Brain microvascular endothelial cell (primary cell): ENCODE measurements around the gene RSBN1L.
"Not testable (repeated sequence)": the region's sequence is repeated elsewhere in the genome, so short reads cannot be mapped to it uniquely, and the experiment has no call there.

ENCODE experiments used
- DNase-seq: peaks from one replicate; pipeline ENCODE4 v3.0.0-alpha.2; 2020
- H3K27ac ChIP-seq: fragments of 250-450 bp; sonication (Bioruptor Pico); 2 replicates; pipeline ENCODE4 v1.5.1; 2020; ENCODE audit warnings: mild to moderate bottlenecking, moderate library complexity
- H3K27me3 ChIP-seq: fragments of 250-450 bp; sonication (Bioruptor Pico); replicated peaks from 2 replicates; pipeline ENCODE4 v1.5.1; 2020; ENCODE audit warnings: mild to moderate bottlenecking
- H3K36me3 ChIP-seq: fragments of 250-450 bp; sonication (Bioruptor Pico); replicated peaks from 2 replicates; pipeline ENCODE4 v1.5.1; 2020; ENCODE audit warnings: mild to moderate bottlenecking
- H3K4me3 ChIP-seq: 2 replicates; pipeline ENCODE4 v1.5.1; 2011; ENCODE audit warnings: low read depth, mild to moderate bottlenecking, control low read depth, low read length, moderate library complexity
- CTCF ChIP-seq: IDR thresholded peaks from 2 replicates; pipeline ENCODE4 v1.5.1; 2011; ENCODE audit warnings: low read depth, mild to moderate bottlenecking, moderate library complexity, low read length, control low read depth, inconsistent platforms; ENCODE audit errors: missing control alignments
- in situ Hi-C: cut with HindIII; loops from 2 replicates; pipeline ENCODE4 v1.10.0; 2017; ENCODE audit warnings: low sequenced_read_pairs, low pct_ligation_motif_present

The RSBN1L gene

DNA sequence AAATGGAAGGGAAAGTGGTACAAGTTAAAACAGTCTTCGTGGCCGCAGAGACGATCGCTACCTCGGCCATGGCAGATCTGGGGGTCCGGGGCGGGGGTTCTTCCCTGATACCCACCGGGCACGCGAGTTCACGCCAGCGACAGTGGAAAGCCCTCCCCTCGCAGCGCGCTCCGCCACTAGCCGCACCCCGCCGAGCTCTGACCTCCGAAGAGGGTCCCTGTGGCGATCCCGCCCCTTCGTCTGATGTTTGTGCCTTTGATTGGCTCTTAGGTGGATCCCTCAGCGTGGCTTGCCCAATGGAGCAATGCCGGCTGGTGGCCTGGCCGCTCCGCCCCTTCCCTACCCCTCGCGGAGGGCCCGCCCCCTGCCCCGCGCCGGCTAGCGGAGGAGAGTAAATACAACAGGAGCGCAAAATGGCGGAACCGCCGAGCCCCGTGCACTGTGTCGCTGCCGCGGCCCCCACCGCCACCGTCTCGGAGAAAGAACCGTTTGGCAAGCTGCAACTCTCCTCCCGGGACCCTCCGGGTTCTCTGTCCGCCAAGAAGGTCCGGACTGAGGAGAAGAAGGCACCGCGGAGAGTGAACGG, at the start of gene RSBN1L:
RSBN1L (plus strand) TSS at position 403 of the 586 bp plus-strand sequence; CDS start at position 414, 11 bp downstream.
- TF ChIP-seq CTCF = peak; percentile 46
- peak within 1 kb of the TSS; percentile 70 for H3K27ac ChIP-seq
- in situ Hi-C loops = no loop called here
- H3K36me3 ChIP-seq = no peaks in the 10 kb centered on the region
- DNase-seq = peak; percentile 98
- peak within 1 kb of the TSS; percentile 96 for H3K4me3 ChIP-seq
- no peaks in the 10 kb centered on the region for H3K27me3 ChIP-seq

DNA sequence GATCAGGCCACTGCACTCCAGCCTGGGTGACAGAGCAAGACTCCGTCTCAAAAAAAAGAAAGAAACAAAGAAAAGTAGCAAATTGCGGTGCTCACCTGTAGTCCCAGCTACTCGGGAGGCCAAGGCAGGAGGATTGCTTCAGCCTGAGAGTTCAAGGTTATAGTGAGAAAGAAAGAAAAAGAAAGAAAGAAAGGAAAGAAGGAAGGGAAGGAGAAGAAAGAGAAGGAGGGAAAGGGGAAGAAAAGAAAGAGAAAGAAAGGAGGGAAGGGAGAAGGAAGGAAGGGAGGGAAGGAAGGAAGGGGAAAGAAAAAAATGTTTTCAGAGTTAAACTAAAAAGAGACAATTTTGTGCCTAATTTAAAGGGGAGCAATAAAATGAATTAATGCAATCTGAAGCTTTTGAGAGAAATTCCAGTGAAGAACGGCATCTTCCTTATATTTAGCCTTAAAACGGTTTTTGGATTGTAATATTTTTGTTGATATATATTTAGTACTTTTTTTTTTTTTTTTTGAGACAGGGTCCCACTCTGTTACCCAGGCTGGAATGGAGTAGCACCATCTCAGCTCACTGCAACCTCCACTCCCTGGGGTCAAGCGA, 47.4 kb upstream of the RSBN1L start:
- in situ Hi-C loops = no loop called here
- no peak for TF ChIP-seq CTCF

DNA sequence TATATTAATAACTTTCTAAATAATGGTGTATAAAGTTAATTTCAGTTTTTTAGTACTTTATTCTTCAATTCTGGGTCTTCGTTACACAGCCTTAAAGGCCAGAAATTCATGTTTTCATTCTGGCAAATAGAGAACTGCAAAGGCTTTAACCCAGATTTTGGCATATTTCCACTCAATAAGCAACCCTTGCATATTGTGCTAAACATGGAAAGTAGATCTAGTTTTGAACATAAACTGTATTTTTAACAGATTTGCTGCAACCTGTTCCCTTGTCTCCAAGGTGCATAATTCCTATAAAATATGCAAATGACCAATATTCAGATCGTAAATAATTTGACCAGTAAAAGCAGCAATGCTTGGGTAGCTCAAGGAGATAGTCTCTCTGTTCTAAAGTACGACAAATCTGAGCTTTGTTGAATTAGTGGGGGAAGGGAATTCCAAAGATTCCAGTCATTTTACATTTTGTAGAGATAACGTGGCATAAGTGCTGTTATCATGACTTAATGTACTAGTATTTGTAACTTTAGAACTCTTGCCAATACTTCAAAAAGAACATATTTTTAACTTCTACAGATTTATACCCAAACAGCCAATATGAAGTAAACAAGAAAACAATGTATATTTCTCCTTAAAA, 46.4 kb upstream of the RSBN1L start:
- no peak overlapping the region for H3K4me3 ChIP-seq
- peak overlapping the region; percentile 15 for H3K27ac ChIP-seq
- no peak for TF ChIP-seq CTCF
- in situ Hi-C loops = loop anchor here (25.0 kb wide), 1 partner anchor 112 kb away; no protein-coding TSS in a partner anchor
- peaks cover 20% of the 10 kb centered on the region for H3K36me3 ChIP-seq
- H3K27me3 ChIP-seq = no peaks in the 10 kb centered on the region
- peak; percentile 32 for DNase-seq

More for the DNA sequence above, 47.4 kb upstream of the RSBN1L start:
- no peak overlapping the region for H3K27ac ChIP-seq
- H3K4me3 ChIP-seq = no peak overlapping the region
- H3K36me3 ChIP-seq = peaks cover 25% of the 10 kb centered on the region
- H3K27me3 ChIP-seq = no peaks in the 10 kb centered on the region
- no peak for DNase-seq

DNA sequence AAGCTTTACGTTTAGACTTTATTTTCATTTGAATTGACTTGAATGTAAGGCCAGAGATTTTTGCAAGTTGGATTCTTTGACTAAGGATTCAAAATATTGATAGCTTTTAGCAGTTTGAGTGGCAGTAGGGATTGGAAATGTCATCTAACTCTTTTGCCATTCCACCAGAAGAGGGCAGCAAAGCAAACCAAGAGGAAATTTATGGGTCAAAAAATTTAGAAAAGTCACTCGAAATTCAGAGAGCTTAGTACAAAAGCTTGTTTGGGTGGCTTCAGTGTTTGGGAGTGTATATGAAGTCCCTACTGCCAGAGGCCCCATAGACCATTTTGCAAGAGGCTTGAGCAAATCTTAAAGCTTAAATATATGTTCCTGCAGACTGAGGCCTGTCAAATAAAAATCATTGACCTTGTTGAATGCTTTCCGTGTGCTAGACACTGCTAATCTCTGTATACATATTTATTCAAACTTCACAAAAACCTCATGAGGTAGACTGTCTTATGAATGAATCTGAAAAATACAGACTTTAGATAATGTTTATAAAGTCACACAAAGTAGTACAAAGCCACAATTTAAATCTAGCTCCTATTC, 44.6 kb upstream of the RSBN1L start:
- in situ Hi-C loops = loop anchor here (25.0 kb wide), 1 partner anchor 111 kb away; no protein-coding TSS in a partner anchor
- peak; percentile 70 for TF ChIP-seq CTCF
- Histone ChIP-seq H3K27me3 (no peaks in the 10 kb centered on the region), H3K4me3 (no peak overlapping the region), H3K27ac (no peak overlapping the region), H3K36me3 (peaks cover 21% of the 10 kb centered on the region)
- DNase-seq = peak; percentile 29

DNA sequence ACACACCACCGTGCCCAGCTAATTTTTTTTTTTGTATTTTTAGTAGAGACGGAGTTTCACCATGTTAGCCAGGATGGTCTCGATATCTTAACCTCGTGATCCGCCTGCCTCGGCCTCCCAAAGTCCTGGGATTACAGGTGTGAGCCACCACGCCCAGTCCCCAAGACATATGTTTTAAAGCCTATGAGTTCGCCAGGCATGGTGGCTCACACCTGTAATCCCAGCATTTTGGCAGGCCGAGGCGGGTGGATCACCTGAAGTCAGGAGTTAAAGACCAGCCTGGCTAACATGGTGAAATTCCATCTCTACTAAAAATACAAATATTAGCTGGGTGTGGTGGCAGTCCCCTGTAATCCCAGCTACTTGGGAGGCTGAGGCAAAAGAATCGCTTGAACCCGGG, 43.4 kb upstream of the RSBN1L start:
- not testable (repeated sequence) for H3K27me3 ChIP-seq, DNase-seq, H3K4me3 ChIP-seq, H3K27ac ChIP-seq
- peaks cover 22% of the 10 kb centered on the region for H3K36me3 ChIP-seq
- in situ Hi-C loops = loop anchor here (25.0 kb wide), 1 partner anchor 109 kb away; no protein-coding TSS in a partner anchor

DNA sequence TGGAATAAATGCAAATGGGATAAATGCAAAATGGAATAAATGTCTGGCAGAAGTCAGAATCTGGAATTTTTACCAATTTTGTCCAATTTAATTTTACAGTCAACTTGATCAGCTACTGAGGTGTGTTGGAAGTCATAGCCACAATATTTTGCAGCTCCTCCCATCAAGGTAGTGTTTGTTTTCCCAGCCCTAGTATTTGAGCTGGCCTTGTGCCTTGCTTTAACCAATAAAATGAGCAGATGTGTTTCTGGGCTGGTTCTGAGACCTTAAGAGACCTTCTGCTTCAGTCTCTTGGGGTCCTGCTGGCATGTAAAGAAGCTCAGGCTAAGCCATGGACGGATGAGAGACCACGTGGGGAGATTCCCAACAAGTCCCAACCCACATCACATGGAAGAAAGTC, 42.7 kb upstream of the RSBN1L start:
- in situ Hi-C loops = loop anchor here (25.0 kb wide), 1 partner anchor 109 kb away; no protein-coding TSS in a partner anchor
- TF ChIP-seq CTCF = no peak

More for the DNA sequence above, 42.7 kb upstream of the RSBN1L start:
- Histone ChIP-seq H3K36me3 (peaks cover 22% of the 10 kb centered on the region), H3K4me3 (no peak overlapping the region), H3K27ac (no peak overlapping the region), H3K27me3 (no peaks in the 10 kb centered on the region)
- DNase-seq = no peak
